ENCODE measurements around the gene TMEM9B. TPM values are rescaled to one million over a fixed set of nuclear protein-coding genes. Genes with fewer than 3 reads are reported as not detected.
"Not testable (repeated sequence)": the region's sequence is repeated elsewhere in the genome, so short reads cannot be mapped to it uniquely, and the experiment has no call there.

TMEM9B gene
- total and polyA plus RNA-seq, 11 donors: 38.8 to 79.5 (median 46.5) TPM

GRCh38 chr11:8941341-8942103, 22.7 kb downstream of the TMEM9B start:
- Histone ChIP-seq H3K4me3 (no peak overlapping the region), H3K9me3 (no peaks in the 10 kb centered on the region), H3K27ac (no peak overlapping the region), H3K36me3 (peaks cover 0 to 5% (median 0%) of the 10 kb centered on the region in 9 donors), H3K27me3 (no peaks in the 10 kb centered on the region), H3K4me1 (no peaks in the 10 kb centered on the region)
- DNase-seq (no peak), ATAC-seq (peak in 1 of 4 donors; percentile 46)
- intact Hi-C loops (cut with DNase I): loop anchor here in 1 of 10 donors (10.0 kb wide), 1 partner anchor 707 kb away; no protein-coding TSS in a partner anchor
- WGBS, 4 donors: 53 to 66% (median 55%) methylated on average over 8 of the region's 8 CpGs
- no peak for TF ChIP-seq POLR2A (IDR thresholded peaks at IDR 0.05)
- no peak for TF ChIP-seq CTCF (IDR thresholded peaks at IDR 0.05)

- no peak for ATAC-seq
- DNase-seq: no peak
- no peak overlapping the region for H3K4me3 ChIP-seq
- WGBS, 4 donors: 83 to 88% (median 85%) methylated on average over 14 of the region's 14 CpGs
- H3K27me3 ChIP-seq: no peaks in the 10 kb centered on the region
- H3K4me1 ChIP-seq: no peaks in the 10 kb centered on the region
- intact Hi-C loops (cut with DNase I): no loop called here
- H3K9me3 ChIP-seq: no peaks in the 10 kb centered on the region
- no peak for TF ChIP-seq POLR2A (IDR thresholded peaks at IDR 0.05)
- no peak for TF ChIP-seq CTCF (IDR thresholded peaks at IDR 0.05)
- H3K27ac ChIP-seq: no peak overlapping the region
- no peaks in the 10 kb centered on the region for H3K36me3 ChIP-seq
Measured at GRCh38 chr11:8937659-8938058, 26.6 kb downstream of the TMEM9B start.

GRCh38 chr11:8937159-8937558, 27.1 kb downstream of the TMEM9B start:
- Histone ChIP-seq H3K4me3 (no peak overlapping the region), H3K27ac (no peak overlapping the region), H3K36me3 (no peaks in the 10 kb centered on the region), H3K9me3 (no peaks in the 10 kb centered on the region), H3K4me1 (no peaks in the 10 kb centered on the region), H3K27me3 (no peaks in the 10 kb centered on the region)
- no peak for ATAC-seq
- TF ChIP-seq CTCF (IDR thresholded peaks at IDR 0.05) (no peak), POLR2A (IDR thresholded peaks at IDR 0.05) (no peak)
- WGBS, 4 donors: 83 to 90% (median 89%) methylated on average over 10 of the region's 10 CpGs
- intact Hi-C loops (cut with DNase I): no loop called here
- DNase-seq: no peak

- H3K27ac ChIP-seq; H3K4me1 ChIP-seq; H3K36me3 ChIP-seq; H3K9me3 ChIP-seq; H3K4me3 ChIP-seq; H3K27me3 ChIP-seq; DNase-seq; intact Hi-C loops (cut with DNase I); ATAC-seq: not testable (repeated sequence)
- 92 to 94% (median 94%) methylated on average over 2 of the region's 2 CpGs for WGBS, 4 donors
Measured at GRCh38 chr11:8935789-8936188, 28.5 kb downstream of the TMEM9B start.
